ENCODE data around the gene PLCXD1.
"Not testable (repeated sequence)": the region's sequence is repeated elsewhere in the genome, so short reads cannot be mapped to it uniquely, and the experiment has no call there.

Gene PLCXD1

GRCh38 chrX:316351-317325 is 35.5 kb downstream of the PLCXD1 start:
- DNase-seq (ENCODE audit: low read depth): no peak

- no peak for DNase-seq (ENCODE audit: low read depth)
Measured at GRCh38 chrX:317424-318067, 36.4 kb downstream of the PLCXD1 start.

- peak; percentile 96 for DNase-seq (ENCODE audit: low read depth)
Measured at GRCh38 chrX:318068-318738, 37.0 kb downstream of the PLCXD1 start.

- peak; percentile 98 for DNase-seq (ENCODE audit: low read depth)
Measured at GRCh38 chrX:318739-319578, 37.8 kb downstream of the PLCXD1 start, which contains the start of gene GTPBP6. Gene GTPBP6 (minus strand): TSS chrX:318796. CDS start chrX:318787, 9 bp downstream.

- no peak for DNase-seq (ENCODE audit: low read depth)
Measured at GRCh38 chrX:319579-320125, 38.5 kb downstream of the PLCXD1 start.

- DNase-seq (ENCODE audit: low read depth): no peak
Measured at GRCh38 chrX:320126-320783, 39.1 kb downstream of the PLCXD1 start.

GRCh38 chrX:323721-324628 is 42.8 kb downstream of the PLCXD1 start:
- no peak for DNase-seq (ENCODE audit: low read depth)

GRCh38 chrX:324664-325063 is 43.5 kb downstream of the PLCXD1 start:
- DNase-seq (ENCODE audit: low read depth): not testable (repeated sequence)

- DNase-seq (ENCODE audit: low read depth): no peak
Measured at GRCh38 chrX:327660-328126, 46.5 kb downstream of the PLCXD1 start.

GRCh38 chrX:329291-329910 is 48.2 kb downstream of the PLCXD1 start:
- DNase-seq (ENCODE audit: low read depth): no peak

- DNase-seq (ENCODE audit: low read depth): not testable (repeated sequence)
Measured at GRCh38 chrX:330141-330725, 49.1 kb downstream of the PLCXD1 start.

- DNase-seq (ENCODE audit: low read depth): no peak
Measured at GRCh38 chrX:330726-331150, 49.6 kb downstream of the PLCXD1 start.

- no peak for DNase-seq (ENCODE audit: low read depth)
Measured at GRCh38 chrX:331151-331824, 50.1 kb downstream of the PLCXD1 start.

GRCh38 chrX:331825-332495 is 50.8 kb downstream of the PLCXD1 start:
- no peak for DNase-seq (ENCODE audit: low read depth)

GRCh38 chrX:332496-332860 is 51.3 kb downstream of the PLCXD1 start:
- DNase-seq (ENCODE audit: low read depth): no peak

GRCh38 chrX:332916-333610 is 51.9 kb downstream of the PLCXD1 start:
- no peak for DNase-seq (ENCODE audit: low read depth)
